K562 (cell line): ENCODE data around the gene CHCHD6. TPM values are rescaled to one million over a fixed set of nuclear protein-coding genes. Genes with fewer than 3 reads are reported as not detected.

Source experiments
- AFF1 ChIP-seq, 2 experiments: fragments of 450-650 bp; IDR thresholded peaks; 2 replicates each; pipeline ENCODE4 v1.6.1; 2018; ENCODE audit warnings: mild to moderate bottlenecking in 2 of 2, low read depth in 1 of 2; ENCODE audit not compliant: partially characterized antibody in 2 of 2
- ARID2 ChIP-seq: fragments of 450-650 bp; IDR thresholded peaks from 2 replicates; pipeline ENCODE4 v1.6.1; 2017; ENCODE audit warnings: antibody characterized with exemption, mild to moderate bottlenecking
- CCAR2 ChIP-seq: fragments of 200-400 bp; formaldehyde crosslinking; IDR thresholded peaks from 2 replicates; pipeline ENCODE4 v1.6.1; 2017; ENCODE audit warnings: mild to moderate bottlenecking, low read depth, low read length
- E2F5 ChIP-seq: sonication (generic); formaldehyde crosslinking; IDR thresholded peaks from 2 replicates; pipeline ENCODE4 v1.8.0; 2022; ENCODE audit warnings: mild to moderate bottlenecking, missing genetic modification reagents
- FOXK1 ChIP-seq: sonication (generic); formaldehyde crosslinking; IDR thresholded peaks from 2 replicates; pipeline ENCODE4 v1.8.0; 2022; ENCODE audit warnings: missing genetic modification reagents, mild to moderate bottlenecking, borderline replicate concordance
- MYBL2 ChIP-seq, 2 experiments: fragments of 450-650 bp in 1 of 2; sonication (generic) in 1 of 2; formaldehyde crosslinking in 1 of 2; IDR thresholded peaks; 2 replicates each; pipeline versions ENCODE4 v1.6.1 to v1.8.1; 2017 to 2022; ENCODE audit warnings: borderline replicate concordance in 1 of 2, inconsistent platforms in 1 of 2, low read depth in 1 of 2, mild to moderate bottlenecking in 1 of 2, missing genetic modification reagents in 1 of 2, moderate library complexity in 1 of 2
- NFE2L1 ChIP-seq: fragments of 450-650 bp; IDR thresholded peaks from 2 replicates; pipeline ENCODE4 v1.6.1; 2016; ENCODE audit warnings: missing genetic modification characterization, low read depth, mild to moderate bottlenecking, missing compliant biosample characterization, moderate library complexity, borderline replicate concordance
- POLR2H ChIP-seq: IDR thresholded peaks from 2 replicates; pipeline ENCODE4 v1.6.1; 2016; ENCODE audit warnings: missing genetic modification characterization, low read depth, mild to moderate bottlenecking, control low read depth, missing compliant biosample characterization, moderate library complexity
- POLR3A ChIP-seq: IDR thresholded peaks from 2 replicates; pipeline ENCODE4 v1.6.1; 2011; ENCODE audit warnings: borderline replicate concordance, mild to moderate bottlenecking, moderate library complexity; ENCODE audit not compliant: insufficient read length, insufficient read depth; ENCODE audit errors: extremely low read depth
- PPARD ChIP-seq: fragments of 250-450 bp; sonication (Bioruptor Pico); IDR thresholded peaks from 2 replicates; pipeline ENCODE4 v1.8.0; 2022; ENCODE audit warnings: inconsistent platforms, mild to moderate bottlenecking, moderate library complexity
- PRMT5 ChIP-seq: sonication (generic); formaldehyde crosslinking; IDR thresholded peaks from 2 replicates; pipeline ENCODE4 v1.5.0; 2020; ENCODE audit warnings: missing genetic modification reagents
- SMARCC2 ChIP-seq: fragments of 450-650 bp; IDR thresholded peaks from 2 replicates; pipeline ENCODE4 v1.6.1; 2017; ENCODE audit warnings: antibody characterized with exemption, moderate library complexity, mild to moderate bottlenecking, low read depth
- SNIP1 ChIP-seq: fragments of 450-650 bp; IDR thresholded peaks from 2 replicates; pipeline ENCODE4 v1.7.1; 2017; ENCODE audit warnings: low read depth, mild to moderate bottlenecking
- SREBF2 ChIP-seq: sonication (generic); formaldehyde crosslinking; IDR thresholded peaks from 2 replicates; pipeline ENCODE4 v1.4.0; 2020; ENCODE audit warnings: mild to moderate bottlenecking, missing genetic modification reagents
- ZFP36 ChIP-seq: fragments of 150-350 bp; IDR thresholded peaks from 2 replicates; pipeline ENCODE4 v1.6.1; 2018; ENCODE audit warnings: low read length, low read depth; ENCODE audit not compliant: partially characterized antibody
- ZNF134 ChIP-seq: fragments of 250-450 bp; sonication (Bioruptor Pico); conservative IDR thresholded peaks from 2 replicates; pipeline ENCODE4 v1.4.0; 2020
- ZNF24 ChIP-seq: fragments of 450-650 bp; IDR thresholded peaks from 2 replicates; pipeline ENCODE4 v1.6.1; 2016
- polyA plus RNA-seq, 8 experiments: library from polyadenylated mRNA; depleted of rRNA in 4 of 8; stranded (reverse) in 5 of 8; unstranded in 3 of 8; fragments of >200 nt; fragmentation: Nextera tagmentation in 2 of 8; fragmentation: Illumina TruSeq in 1 of 8; extraction: Ambion mirVana in 2 of 8; extraction: Trizol in 1 of 8; gene quantifications; 2 replicates each; pipeline versions ENCODE4 v1.2.1 to v1.2.3, GENCODE V29; 2011 to 2014; ENCODE audit warnings: inconsistent platforms in 1 of 8, missing spikeins in 1 of 8
- total RNA-seq, 7 experiments: library from RNA; depleted of rRNA in 6 of 7; stranded (reverse); fragments of >200 nt in 6 of 7; fragmentation: Illumina TruSeq in 2 of 7; extraction: Trizol in 2 of 7; gene quantifications; 2 replicates each; pipeline versions ENCODE4 v1.2.1 to v1.2.3, GENCODE V29; 2011 to 2021; ENCODE audit warnings: low replicate concordance in 1 of 7
- TF ChIP-seq, protein P1 (sequence below): sonication (generic); formaldehyde crosslinking; IDR thresholded peaks from 2 replicates; pipeline ENCODE4 v1.8.1; 2022; ENCODE audit warnings: missing genetic modification reagents

CHCHD6 gene
- total and polyA plus RNA-seq, 9 of the 15 experiments (the other 6 are each of a cell fraction or from before 2014, with no cell fraction given), result 4.6 to 18.6 (median 10.9) TPM

DNA sequence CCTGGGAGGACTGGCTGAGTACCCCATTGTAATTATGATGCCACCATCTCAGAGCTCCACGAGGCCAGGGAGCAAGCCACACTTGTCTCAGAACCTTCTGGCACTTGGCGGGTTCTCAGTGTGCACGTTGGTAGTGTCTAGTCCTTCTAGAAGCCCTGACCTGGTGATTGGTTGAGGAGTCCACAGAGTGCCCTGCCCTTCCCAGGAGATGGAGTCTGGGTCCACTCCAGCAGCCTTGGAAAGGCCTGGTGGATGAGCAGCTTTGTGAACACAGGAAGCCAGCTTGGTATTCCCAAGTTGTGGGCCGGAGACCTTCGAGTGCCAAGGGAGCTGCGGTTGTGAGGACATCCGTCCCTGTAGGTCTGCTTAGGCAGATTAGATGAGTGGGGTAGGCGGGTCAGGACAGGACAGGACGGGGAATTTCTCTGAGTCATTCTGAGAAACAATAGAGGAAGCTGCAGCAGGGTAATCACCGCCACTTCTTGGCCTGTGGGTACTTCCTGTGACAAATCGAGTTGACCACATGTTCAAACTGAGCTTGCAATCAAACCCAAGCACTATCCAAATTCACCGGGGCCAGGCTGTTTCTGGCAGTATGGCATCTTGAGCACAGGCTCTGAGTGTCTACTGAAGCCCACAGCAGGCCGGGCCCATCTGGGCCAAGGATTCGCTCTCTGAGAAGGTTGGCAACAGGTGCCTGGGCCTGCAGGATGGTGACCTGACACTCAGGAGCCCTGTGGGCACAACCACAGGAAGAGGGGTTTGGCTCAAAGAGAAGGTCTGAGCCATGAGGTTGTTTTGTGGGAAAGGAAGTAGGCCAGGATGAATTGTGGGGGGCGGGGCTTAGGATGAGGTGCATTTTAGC lies 207.4 kb downstream of the CHCHD6 start (continued):
- no peak for TF ChIP-seq MYBL2 (IDR thresholded peaks at IDR 0.05; ENCODE audit: low read depth)
- TF ChIP-seq MYBL2 (CRISPR knock-in tag; IDR thresholded peaks at IDR 0.05; ENCODE audit: borderline replicate concordance), result no peak
- TF ChIP-seq POLR3A, result no peak
- TF ChIP-seq ARID2, result no peak
- TF ChIP-seq CCAR2, result no peak
- no peak for TF ChIP-seq NFE2L1
- peak; percentile 57; the same call in 1 of the 2 replicates for TF ChIP-seq POLR2H (tag)
- TF ChIP-seq AFF1 (IDR thresholded peaks at IDR 0.05; ENCODE audit: low read depth in 1 of 2, partially characterized antibody in 2 of 2), result peak in 1 of 2 experiments; percentile 54
- no peak for TF ChIP-seq ZFP36
- no peak for TF ChIP-seq PPARD (CRISPR knock-in tag)
- TF ChIP-seq, protein P1, sequence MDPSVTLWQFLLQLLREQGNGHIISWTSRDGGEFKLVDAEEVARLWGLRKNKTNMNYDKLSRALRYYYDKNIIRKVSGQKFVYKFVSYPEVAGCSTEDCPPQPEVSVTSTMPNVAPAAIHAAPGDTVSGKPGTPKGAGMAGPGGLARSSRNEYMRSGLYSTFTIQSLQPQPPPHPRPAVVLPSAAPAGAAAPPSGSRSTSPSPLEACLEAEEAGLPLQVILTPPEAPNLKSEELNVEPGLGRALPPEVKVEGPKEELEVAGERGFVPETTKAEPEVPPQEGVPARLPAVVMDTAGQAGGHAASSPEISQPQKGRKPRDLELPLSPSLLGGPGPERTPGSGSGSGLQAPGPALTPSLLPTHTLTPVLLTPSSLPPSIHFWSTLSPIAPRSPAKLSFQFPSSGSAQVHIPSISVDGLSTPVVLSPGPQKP (CRISPR knock-in tag), result no peak
- no peak for TF ChIP-seq SNIP1
- no peak for TF ChIP-seq ZNF134
- TF ChIP-seq SREBF2 (CRISPR knock-in tag), result no peak
- TF ChIP-seq SMARCC2, result peak; percentile 92
- TF ChIP-seq E2F5 (CRISPR knock-in tag), result no peak
- no peak for TF ChIP-seq PRMT5
- TF ChIP-seq FOXK1 (CRISPR knock-in tag), result no peak
- no peak; the same call in 1 of the 2 replicates for TF ChIP-seq ZNF24
